GM23338 (cell line): ENCODE measurements around the gene KLHL41. TPM values are rescaled to one million over a fixed set of nuclear protein-coding genes. Genes with fewer than 3 reads are reported as not detected.

Experiments
- ATAC-seq: fragments of 200-7000 bp; cut with Tn5 transposase; 3 replicates; pipeline ENCODE4 v1.9.1; 2020
- DNase-seq: peaks from one replicate; pipeline ENCODE4 v3.0.0-alpha.2; 2015; ENCODE audit warnings: low spot score
- H2AFZ ChIP-seq: fragments of 200-600 bp; sonication (generic); 2 replicates; pipeline ENCODE4 v1.8.0; 2016; ENCODE audit warnings: antibody characterized with exemption, mild to moderate bottlenecking, moderate library complexity
- H3F3A ChIP-seq: fragments of 200-600 bp; sonication (generic); replicated peaks from 2 replicates; pipeline ENCODE4 v1.8.0; 2017; ENCODE audit warnings: antibody characterized with exemption, mixed run types, low read depth
- H3K27ac ChIP-seq: fragments of 200-600 bp; sonication (generic); 2 replicates; pipeline ENCODE4 v1.6.1; 2016; ENCODE audit warnings: low read depth
- H3K27me3 ChIP-seq: fragments of 200-600 bp; sonication (generic); 2 replicates; pipeline ENCODE4 v1.8.0; 2016; ENCODE audit warnings: mild to moderate bottlenecking, mixed run types, moderate library complexity; ENCODE audit not compliant: insufficient read depth
- H3K36me3 ChIP-seq: fragments of 200-600 bp; sonication (generic); 2 replicates; pipeline ENCODE4 v1.8.0; 2016; ENCODE audit warnings: mild to moderate bottlenecking; ENCODE audit not compliant: insufficient read depth
- H3K4me1 ChIP-seq: fragments of 200-600 bp; sonication (generic); 2 replicates; pipeline ENCODE4 v1.8.0; 2016; ENCODE audit warnings: mild to moderate bottlenecking, moderate library complexity; ENCODE audit not compliant: insufficient read depth
- H3K4me2 ChIP-seq: fragments of 200-600 bp; sonication (generic); 2 replicates; pipeline ENCODE4 v1.7.1; 2017; ENCODE audit warnings: mixed run types
- H3K4me3 ChIP-seq: fragments of 200-600 bp; sonication (generic); 2 replicates; pipeline ENCODE4 v1.6.1; 2016; ENCODE audit warnings: mixed run types
- H3K79me2 ChIP-seq: fragments of 200-600 bp; sonication (generic); replicated peaks from 2 replicates; pipeline ENCODE4 v1.8.0; 2017; ENCODE audit warnings: mild to moderate bottlenecking; ENCODE audit not compliant: insufficient read depth
- H3K9me2 ChIP-seq: fragments of 200-600 bp; sonication (generic); 2 replicates; pipeline ENCODE4 v1.8.0; 2017; ENCODE audit not compliant: insufficient read depth
- H4K20me1 ChIP-seq: fragments of 200-600 bp; sonication (generic); replicated peaks from 2 replicates; pipeline ENCODE4 v1.8.0; 2017; ENCODE audit warnings: mild to moderate bottlenecking; ENCODE audit not compliant: insufficient read depth
- H3K27ac Mint-ChIP-seq: 2 replicates; pipeline ENCODE4 v1.8.0; 2020; ENCODE audit warnings: inconsistent platforms, mild to moderate bottlenecking, moderate library complexity, mixed read lengths
- H3K27me3 Mint-ChIP-seq: 3 replicates; pipeline ENCODE4 v1.8.0; 2022; ENCODE audit warnings: low read depth, mild to moderate bottlenecking, moderate library complexity, mixed read lengths, inconsistent platforms; ENCODE audit not compliant: insufficient read depth, poor library complexity
- H3K36me3 Mint-ChIP-seq: 3 replicates; pipeline ENCODE4 v1.8.0; 2021; ENCODE audit warnings: low read depth, mild to moderate bottlenecking, inconsistent platforms, moderate library complexity, mixed read lengths
- H3K4me1 Mint-ChIP-seq: 3 replicates; pipeline ENCODE4 v1.8.0; 2020; ENCODE audit warnings: mild to moderate bottlenecking, inconsistent platforms, mixed read lengths
- H3K4me3 Mint-ChIP-seq: 3 replicates; pipeline ENCODE4 v1.8.0; 2021; ENCODE audit warnings: moderate library complexity, mild to moderate bottlenecking, inconsistent platforms, mixed read lengths
- H3K9me3 Mint-ChIP-seq: 3 replicates; pipeline ENCODE4 v1.8.0; 2020; ENCODE audit warnings: moderate library complexity, mild to moderate bottlenecking, inconsistent platforms, mixed read lengths
- REST ChIP-seq: IDR thresholded peaks from one replicate; pipeline ENCODE4 v1.6.1; 2018; ENCODE audit warnings: antibody characterized with exemption; ENCODE audit not compliant: unreplicated experiment
- ZNF331 ChIP-seq: fragments of 250-450 bp; sonication (Bioruptor Pico); IDR thresholded peaks from 2 replicates; pipeline ENCODE4 v1.5.0; 2020; ENCODE audit warnings: low read depth, mild to moderate bottlenecking, moderate library complexity
- polyA plus RNA-seq: library from polyadenylated mRNA; unstranded; fragments of >200 nt; fragmentation: Nextera tagmentation; extraction: Ambion mirVana; gene quantifications from 2 replicates; pipeline ENCODE4 v1.2.1, GENCODE V29; 2016
- total RNA-seq: library from RNA; depleted of rRNA; stranded (reverse); fragments of >200 nt; shearing (Covaris generic); gene quantifications from 2 replicates; pipeline ENCODE4 v1.2.3, GENCODE V29; 2014
- TF ChIP-seq, protein P1 (sequence below): fragments of 250-450 bp; sonication (Bioruptor Pico); IDR thresholded peaks from 2 replicates; pipeline ENCODE4 v1.5.0; 2020; ENCODE audit warnings: mild to moderate bottlenecking, moderate library complexity

The KLHL41 gene
- total and polyA plus RNA-seq, 2 experiments from 2014 or later = not detected

GRCh38 chr2:169478745-169479256, 30.7 kb upstream of the KLHL41 start:
- no peaks in the 10 kb centered on the region for H3K4me1 ChIP-seq
- no peak for ATAC-seq
- no peak for DNase-seq
- no peaks in the 10 kb centered on the region for H3F3A ChIP-seq
- Mint-ChIP-seq H3K9me3 (no peaks in the 10 kb centered on the region), H3K27me3 (peaks cover 34% of the 10 kb centered on the region), H3K36me3 (no peaks in the 10 kb centered on the region), H3K4me3 (peak overlapping the region; percentile 84), H3K27ac (no peak overlapping the region; the same call in 1 of the 2 replicates), H3K4me1 (peaks cover 2% of the 10 kb centered on the region; the same call in 1 of the 3 replicates)
- no peaks in the 10 kb centered on the region for H3K79me2 ChIP-seq
- H3K4me3 ChIP-seq = peak overlapping the region; percentile 64
- peak overlapping the region; percentile 94 for H2AFZ ChIP-seq
- no peaks in the 10 kb centered on the region for H4K20me1 ChIP-seq
- peaks cover 58% of the 10 kb centered on the region for H3K27me3 ChIP-seq
- H3K27ac ChIP-seq = no peak overlapping the region
- no peaks in the 10 kb centered on the region for H3K9me2 ChIP-seq
- no peak for TF ChIP-seq REST
- TF ChIP-seq, protein P1, sequence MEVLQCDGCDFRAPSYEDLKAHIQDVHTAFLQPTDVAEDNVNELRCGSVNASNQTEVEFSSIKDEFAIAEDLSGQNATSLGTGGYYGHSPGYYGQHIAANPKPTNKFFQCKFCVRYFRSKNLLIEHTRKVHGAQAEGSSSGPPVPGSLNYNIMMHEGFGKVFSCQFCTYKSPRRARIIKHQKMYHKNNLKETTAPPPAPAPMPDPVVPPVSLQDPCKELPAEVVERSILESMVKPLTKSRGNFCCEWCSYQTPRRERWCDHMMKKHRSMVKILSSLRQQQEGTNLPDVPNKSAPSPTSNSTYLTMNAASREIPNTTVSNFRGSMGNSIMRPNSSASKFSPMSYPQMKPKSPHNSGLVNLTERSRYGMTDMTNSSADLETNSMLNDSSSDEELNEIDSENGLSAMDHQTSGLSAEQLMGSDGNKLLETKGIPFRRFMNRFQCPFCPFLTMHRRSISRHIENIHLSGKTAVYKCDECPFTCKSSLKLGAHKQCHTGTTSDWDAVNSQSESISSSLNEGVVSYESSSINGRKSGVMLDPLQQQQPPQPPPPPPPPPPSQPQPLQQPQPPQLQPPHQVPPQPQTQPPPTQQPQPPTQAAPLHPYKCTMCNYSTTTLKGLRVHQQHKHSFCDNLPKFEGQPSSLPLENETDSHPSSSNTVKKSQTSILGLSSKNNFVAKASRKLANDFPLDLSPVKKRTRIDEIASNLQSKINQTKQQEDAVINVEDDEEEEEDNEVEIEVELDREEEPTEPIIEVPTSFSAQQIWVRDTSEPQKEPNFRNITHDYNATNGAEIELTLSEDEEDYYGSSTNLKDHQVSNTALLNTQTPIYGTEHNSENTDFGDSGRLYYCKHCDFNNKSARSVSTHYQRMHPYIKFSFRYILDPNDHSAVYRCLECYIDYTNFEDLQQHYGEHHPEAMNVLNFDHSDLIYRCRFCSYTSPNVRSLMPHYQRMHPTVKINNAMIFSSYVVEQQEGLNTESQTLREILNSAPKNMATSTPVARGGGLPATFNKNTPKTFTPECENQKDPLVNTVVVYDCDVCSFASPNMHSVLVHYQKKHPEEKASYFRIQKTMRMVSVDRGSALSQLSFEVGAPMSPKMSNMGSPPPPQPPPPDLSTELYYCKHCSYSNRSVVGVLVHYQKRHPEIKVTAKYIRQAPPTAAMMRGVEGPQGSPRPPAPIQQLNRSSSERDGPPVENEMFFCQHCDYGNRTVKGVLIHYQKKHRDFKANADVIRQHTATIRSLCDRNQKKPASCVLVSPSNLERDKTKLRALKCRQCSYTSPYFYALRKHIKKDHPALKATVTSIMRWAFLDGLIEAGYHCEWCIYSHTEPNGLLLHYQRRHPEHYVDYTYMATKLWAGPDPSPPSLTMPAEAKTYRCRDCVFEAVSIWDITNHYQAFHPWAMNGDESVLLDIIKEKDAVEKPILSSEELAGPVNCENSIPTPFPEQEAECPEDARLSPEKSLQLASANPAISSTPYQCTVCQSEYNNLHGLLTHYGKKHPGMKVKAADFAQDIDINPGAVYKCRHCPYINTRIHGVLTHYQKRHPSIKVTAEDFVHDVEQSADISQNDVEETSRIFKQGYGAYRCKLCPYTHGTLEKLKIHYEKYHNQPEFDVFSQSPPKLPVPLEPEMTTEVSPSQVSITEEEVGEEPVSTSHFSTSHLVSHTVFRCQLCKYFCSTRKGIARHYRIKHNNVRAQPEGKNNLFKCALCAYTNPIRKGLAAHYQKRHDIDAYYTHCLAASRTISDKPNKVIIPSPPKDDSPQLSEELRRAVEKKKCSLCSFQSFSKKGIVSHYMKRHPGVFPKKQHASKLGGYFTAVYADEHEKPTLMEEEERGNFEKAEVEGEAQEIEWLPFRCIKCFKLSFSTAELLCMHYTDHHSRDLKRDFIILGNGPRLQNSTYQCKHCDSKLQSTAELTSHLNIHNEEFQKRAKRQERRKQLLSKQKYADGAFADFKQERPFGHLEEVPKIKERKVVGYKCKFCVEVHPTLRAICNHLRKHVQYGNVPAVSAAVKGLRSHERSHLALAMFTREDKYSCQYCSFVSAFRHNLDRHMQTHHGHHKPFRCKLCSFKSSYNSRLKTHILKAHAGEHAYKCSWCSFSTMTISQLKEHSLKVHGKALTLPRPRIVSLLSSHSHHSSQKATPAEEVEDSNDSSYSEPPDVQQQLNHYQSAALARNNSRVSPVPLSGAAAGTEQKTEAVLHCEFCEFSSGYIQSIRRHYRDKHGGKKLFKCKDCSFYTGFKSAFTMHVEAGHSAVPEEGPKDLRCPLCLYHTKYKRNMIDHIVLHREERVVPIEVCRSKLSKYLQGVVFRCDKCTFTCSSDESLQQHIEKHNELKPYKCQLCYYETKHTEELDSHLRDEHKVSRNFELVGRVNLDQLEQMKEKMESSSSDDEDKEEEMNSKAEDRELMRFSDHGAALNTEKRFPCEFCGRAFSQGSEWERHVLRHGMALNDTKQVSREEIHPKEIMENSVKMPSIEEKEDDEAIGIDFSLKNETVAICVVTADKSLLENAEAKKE (CRISPR knock-in tag) = no peak
- TF ChIP-seq ZNF331 (CRISPR knock-in tag) = no peak
- H3K36me3 ChIP-seq = no peaks in the 10 kb centered on the region
- H3K4me2 ChIP-seq = peak overlapping the region; percentile 83
